GM12878 (cell line): Measurements from ENCODE around the gene CNOT3. TPM values are rescaled to one million over a fixed set of nuclear protein-coding genes. Genes with fewer than 3 reads are reported as not detected.

ENCODE experiments used
- ATAC-seq: fragments of 200-7000 bp; cut with Tn5 transposase; 3 replicates; pipeline ENCODE4 v1.9.1; 2020; ENCODE audit warnings: mild to moderate bottlenecking, moderate library complexity
- BruUV-seq: library from RNA; stranded (reverse); fragments of 400-500 nt; replicated peaks from 2 replicates; lab custom pipeline; 2021; lab: Mats Ljungman, UMichigan
- CTCF ChIA-PET: fragments of 300-600 bp; sonication (Branson Sonifier 250); formaldehyde crosslinking; extraction: SDS; loops from one replicate; lab custom pipeline; 2021; ENCODE audit warnings: inconsistent platforms; lab: Yijun Ruan, JAX
- POLR2A ChIA-PET: fragments of 350-600 bp; formaldehyde crosslinking; extraction: SDS; loops from one replicate; lab custom pipeline; 2021; ENCODE audit warnings: inconsistent platforms; lab: Charles Lee
- RAD21 ChIA-PET: fragments of 300-600 bp; sonication (Branson Sonifier 250); formaldehyde crosslinking; loops from one replicate; lab custom pipeline; 2023; ENCODE audit warnings: antibody characterized with exemption; ENCODE audit not compliant: unreplicated experiment; lab: Charles Lee
- SMC1A ChIA-PET: fragments of 300-600 bp; sonication (Branson Sonifier 250); formaldehyde crosslinking; loops from one replicate; lab custom pipeline; 2023; ENCODE audit not compliant: unreplicated experiment, uncharacterized antibody; lab: Charles Lee
- DNase-seq: peaks from one replicate; pipeline ENCODE4 v3.0.0-alpha.2; 2011; ENCODE audit warnings: low read depth, low spot score
- FAIRE-seq: peaks from 3 replicates; lab custom pipeline; 2011; peaks lifted over from hg19 to GRCh38; lab: Jason Lieb, UNC
- H2AFZ ChIP-seq: 2 replicates; pipeline ENCODE4 v1.6.0; 2011; ENCODE audit warnings: low read depth, low read length, control low read depth; ENCODE audit not compliant: control insufficient read depth
- H3K27ac ChIP-seq: 2 replicates; pipeline ENCODE4 v1.5.1; 2011; ENCODE audit warnings: control low read depth; ENCODE audit not compliant: control insufficient read depth, insufficient read depth
- H3K27me3 ChIP-seq, 2 experiments: replicated peaks in 1 of 2; 2 replicates each; pipeline versions ENCODE4 v1.6.0 to v1.6.1; 2011; ENCODE audit warnings: low read length in 1 of 2; ENCODE audit not compliant: control insufficient read depth in 2 of 2, insufficient read depth in 2 of 2
- H3K36me3 ChIP-seq, 2 experiments: 2 replicates each; pipeline ENCODE4 v1.5.1; 2011; ENCODE audit warnings: low read length in 1 of 2; ENCODE audit not compliant: control insufficient read depth in 2 of 2, insufficient read depth in 2 of 2
- H3K4me1 ChIP-seq: 2 replicates; pipeline ENCODE4 v1.6.1; 2011; ENCODE audit warnings: mild to moderate bottlenecking, low read length, moderate library complexity, mixed read lengths; ENCODE audit not compliant: control insufficient read depth, insufficient read depth
- H3K4me2 ChIP-seq: 2 replicates; pipeline ENCODE4 v1.6.0; 2011; ENCODE audit warnings: control low read depth; ENCODE audit not compliant: control insufficient read depth, insufficient read depth
- H3K4me3 ChIP-seq: fragments of 200-600 bp; sonication (generic); 2 replicates; pipeline ENCODE4 v1.5.1; 2016
- H3K79me2 ChIP-seq: 2 replicates; pipeline ENCODE4 v1.6.0; 2011; ENCODE audit warnings: low read length; ENCODE audit not compliant: control insufficient read depth, insufficient read depth
- H3K9ac ChIP-seq: 2 replicates; pipeline ENCODE4 v1.8.0; 2011; ENCODE audit warnings: low read length, control low read depth, mixed read lengths; ENCODE audit not compliant: control insufficient read depth, insufficient read depth
- H3K9me3 ChIP-seq: replicated peaks from 3 replicates; pipeline ENCODE4 v1.5.1; 2011; ENCODE audit warnings: mild to moderate bottlenecking, low read length; ENCODE audit not compliant: control insufficient read depth, insufficient read depth
- H4K20me1 ChIP-seq: 2 replicates; pipeline ENCODE4 v1.6.0; 2011; ENCODE audit not compliant: control insufficient read depth, insufficient read depth
- CHD2 ChIP-seq: IDR thresholded peaks from 2 replicates; pipeline ENCODE4 v1.6.1; 2011; ENCODE audit warnings: low read depth, low read length, improper control_type of control experiment, borderline replicate concordance
- HDAC6 ChIP-seq: fragments of 200-600 bp; sonication (generic); IDR thresholded peaks from one replicate; pipeline ENCODE4 v1.8.0; 2017; ENCODE audit warnings: antibody characterized with exemption; ENCODE audit not compliant: unreplicated experiment
- MEF2A ChIP-seq: IDR thresholded peaks from 2 replicates; pipeline ENCODE4 v1.6.1; 2011; ENCODE audit warnings: low read depth, mild to moderate bottlenecking, low read length, moderate library complexity; ENCODE audit not compliant: insufficient read depth
- MEF2B ChIP-seq: fragments of 450-650 bp; IDR thresholded peaks from 2 replicates; pipeline ENCODE4 v1.6.1; 2018; ENCODE audit warnings: mild to moderate bottlenecking, moderate library complexity; ENCODE audit not compliant: partially characterized antibody, poor library complexity, severe bottlenecking
- PML ChIP-seq: IDR thresholded peaks from 2 replicates; pipeline ENCODE4 v1.6.1; 2012; ENCODE audit warnings: low read length, inconsistent platforms
- YBX1 ChIP-seq: fragments of 450-650 bp; IDR thresholded peaks from 2 replicates; pipeline ENCODE4 v1.6.1; 2016; ENCODE audit warnings: antibody characterized with exemption
- ZSCAN29 ChIP-seq: fragments of 450-650 bp; IDR thresholded peaks from 2 replicates; pipeline ENCODE4 v1.6.1; 2017; ENCODE audit warnings: mild to moderate bottlenecking, moderate library complexity
- WGBS: methylation state at CpG from one replicate; pipeline ENCODE4 v1.1.6; 2016; ENCODE audit warnings: low lambda C conversion rate; ENCODE audit not compliant: insufficient replicate concordance, insufficient coverage; ENCODE audit errors: missing lambda C conversion rate; 5-methylcytosine and 5-hydroxymethylcytosine counted together
- in situ Hi-C: fragments of 300-500 bp; cut with MboI; formaldehyde crosslinking; loops from 9 replicates; pipeline ENCODE4 v1.14.3; 2018; ENCODE audit warnings: mixed read lengths
- intact Hi-C: fragments of 100-400 bp; cut with micrococcal nuclease; formaldehyde crosslinking; loops from one replicate; pipeline ENCODE4 v1.14.2; 2022; ENCODE audit not compliant: unreplicated experiment
- polyA plus RNA-seq, 11 experiments: library from polyadenylated mRNA; depleted of rRNA in 4 of 11; unstranded in 6 of 11; stranded (reverse) in 5 of 11; fragments of >200 nt; fragmentation: Nextera tagmentation in 4 of 11; fragmentation: Illumina TruSeq in 1 of 11; extraction: Ambion mirVana in 4 of 11; extraction: Trizol in 1 of 11; gene quantifications; 1 replicate in 1 of 11; 2 replicates in 10 of 11; pipeline versions ENCODE4 v1.2.1 to v1.2.3, GENCODE V29; 2011 to 2016; ENCODE audit warnings: inconsistent platforms in 2 of 11, missing spikeins in 2 of 11, low read depth in 1 of 11
- total RNA-seq, 4 experiments: library from RNA; depleted of rRNA in 3 of 4; stranded (reverse); fragments of >200 nt in 3 of 4; fragmentation: Illumina TruSeq in 1 of 4; extraction: Trizol in 1 of 4; gene quantifications; 2 replicates each; pipeline versions ENCODE4 v1.2.1 to v1.2.3, GENCODE V29; 2013 to 2021
- TF ChIP-seq, protein P1 (sequence below): fragments of 450-650 bp; IDR thresholded peaks from 2 replicates; pipeline ENCODE4 v1.6.1; 2016; ENCODE audit warnings: mild to moderate bottlenecking, moderate library complexity, borderline replicate concordance
- TF ChIP-seq, protein P2 (sequence below): fragments of 450-650 bp; IDR thresholded peaks from 2 replicates; pipeline ENCODE4 v1.6.1; 2017; ENCODE audit warnings: antibody characterized with exemption, mild to moderate bottlenecking, moderate library complexity
- TF ChIP-seq, protein P3 (sequence below): fragments of 450-650 bp; formaldehyde crosslinking; IDR thresholded peaks from 2 replicates; pipeline ENCODE4 v1.4.0; 2020; ENCODE audit warnings: mild to moderate bottlenecking, moderate library complexity
- TF ChIP-seq, protein P4 (sequence below): fragments of 450-650 bp; conservative IDR thresholded peaks from 2 replicates; pipeline ENCODE4 v1.6.1; 2017; ENCODE audit warnings: mild to moderate bottlenecking, moderate library complexity

The CNOT3 gene
- total and polyA plus RNA-seq, 10 of the 15 experiments (the other 5 are each of a cell fraction or from before 2014, with no cell fraction given): 0.14 to 45.1 (median 14.0) TPM

DNA sequence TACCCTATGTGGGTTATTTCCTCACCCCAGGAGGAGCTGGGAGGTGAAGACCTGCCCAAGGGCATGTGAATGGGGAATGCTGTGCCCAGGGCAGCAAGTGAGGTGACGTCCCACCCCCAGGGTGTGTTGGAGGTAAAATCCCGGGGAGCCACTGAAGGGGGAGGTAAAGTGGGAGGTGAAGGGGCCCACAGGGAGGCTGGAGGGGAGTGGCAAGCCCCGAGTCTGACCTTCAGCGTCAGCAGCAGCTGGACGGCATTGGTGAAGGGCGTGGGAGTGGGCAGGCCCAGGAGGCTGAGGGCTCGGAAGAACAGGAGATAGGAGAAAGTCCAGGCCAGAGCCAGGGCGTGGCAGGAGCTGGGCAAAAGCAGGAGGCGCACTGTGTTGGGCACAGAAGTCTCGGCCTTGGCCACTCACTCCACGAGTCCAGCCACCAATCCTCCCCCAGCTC, 49.4 kb downstream of the CNOT3 start:
- in situ Hi-C loops: no loop called here
- 88% methylated on average over 11 of the region's 11 CpGs for WGBS
- Histone ChIP-seq H3K4me1 (peaks cover 10% of the 10 kb centered on the region), H2AFZ (no peak overlapping the region), H3K9me3 (no peaks in the 10 kb centered on the region), H3K27ac (no peak overlapping the region), H3K4me2 (no peak overlapping the region), H3K4me3 (no peak overlapping the region), H3K36me3 (no peaks in the 10 kb centered on the region), H3K27me3 (no peaks in the 10 kb centered on the region), H4K20me1 (no peaks in the 10 kb centered on the region), H3K79me2 (peaks cover 14% of the 10 kb centered on the region), H3K9ac (no peak overlapping the region)
- ATAC-seq (no peak), DNase-seq (no peak), FAIRE-seq (no peak)
- no TSS peak for BruUV-seq
- ChIA-PET CTCF (interaction anchor here (1.8 to 3.9 kb wide), 3 partner anchors 27 to 204 kb away, joined by 4 to 21 read pairs (median 17); partner anchors contain the start of gene LENG1), SMC1A (no interaction called here), POLR2A (no interaction called here), RAD21 (no interaction called here)
- intact Hi-C loops: no loop called here
- TF ChIP-seq YBX1 (no peak), ZSCAN29 (no peak), PML (no peak), HDAC6 (no peak), MEF2B (no peak), CHD2 (no peak), MEF2A (no peak)
- TF ChIP-seq, protein P1, sequence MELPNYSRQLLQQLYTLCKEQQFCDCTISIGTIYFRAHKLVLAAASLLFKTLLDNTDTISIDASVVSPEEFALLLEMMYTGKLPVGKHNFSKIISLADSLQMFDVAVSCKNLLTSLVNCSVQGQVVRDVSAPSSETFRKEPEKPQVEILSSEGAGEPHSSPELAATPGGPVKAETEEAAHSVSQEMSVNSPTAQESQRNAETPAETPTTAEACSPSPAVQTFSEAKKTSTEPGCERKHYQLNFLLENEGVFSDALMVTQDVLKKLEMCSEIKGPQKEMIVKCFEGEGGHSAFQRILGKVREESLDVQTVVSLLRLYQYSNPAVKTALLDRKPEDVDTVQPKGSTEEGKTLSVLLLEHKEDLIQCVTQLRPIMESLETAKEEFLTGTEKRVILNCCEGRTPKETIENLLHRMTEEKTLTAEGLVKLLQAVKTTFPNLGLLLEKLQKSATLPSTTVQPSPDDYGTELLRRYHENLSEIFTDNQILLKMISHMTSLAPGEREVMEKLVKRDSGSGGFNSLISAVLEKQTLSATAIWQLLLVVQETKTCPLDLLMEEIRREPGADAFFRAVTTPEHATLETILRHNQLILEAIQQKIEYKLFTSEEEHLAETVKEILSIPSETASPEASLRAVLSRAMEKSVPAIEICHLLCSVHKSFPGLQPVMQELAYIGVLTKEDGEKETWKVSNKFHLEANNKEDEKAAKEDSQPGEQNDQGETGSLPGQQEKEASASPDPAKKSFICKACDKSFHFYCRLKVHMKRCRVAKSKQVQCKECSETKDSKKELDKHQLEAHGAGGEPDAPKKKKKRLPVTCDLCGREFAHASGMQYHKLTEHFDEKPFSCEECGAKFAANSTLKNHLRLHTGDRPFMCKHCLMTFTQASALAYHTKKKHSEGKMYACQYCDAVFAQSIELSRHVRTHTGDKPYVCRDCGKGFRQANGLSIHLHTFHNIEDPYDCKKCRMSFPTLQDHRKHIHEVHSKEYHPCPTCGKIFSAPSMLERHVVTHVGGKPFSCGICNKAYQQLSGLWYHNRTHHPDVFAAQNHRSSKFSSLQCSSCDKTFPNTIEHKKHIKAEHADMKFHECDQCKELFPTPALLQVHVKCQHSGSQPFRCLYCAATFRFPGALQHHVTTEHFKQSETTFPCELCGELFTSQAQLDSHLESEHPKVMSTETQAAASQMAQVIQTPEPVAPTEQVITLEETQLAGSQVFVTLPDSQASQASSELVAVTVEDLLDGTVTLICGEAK: no peak
- TF ChIP-seq, protein P2, sequence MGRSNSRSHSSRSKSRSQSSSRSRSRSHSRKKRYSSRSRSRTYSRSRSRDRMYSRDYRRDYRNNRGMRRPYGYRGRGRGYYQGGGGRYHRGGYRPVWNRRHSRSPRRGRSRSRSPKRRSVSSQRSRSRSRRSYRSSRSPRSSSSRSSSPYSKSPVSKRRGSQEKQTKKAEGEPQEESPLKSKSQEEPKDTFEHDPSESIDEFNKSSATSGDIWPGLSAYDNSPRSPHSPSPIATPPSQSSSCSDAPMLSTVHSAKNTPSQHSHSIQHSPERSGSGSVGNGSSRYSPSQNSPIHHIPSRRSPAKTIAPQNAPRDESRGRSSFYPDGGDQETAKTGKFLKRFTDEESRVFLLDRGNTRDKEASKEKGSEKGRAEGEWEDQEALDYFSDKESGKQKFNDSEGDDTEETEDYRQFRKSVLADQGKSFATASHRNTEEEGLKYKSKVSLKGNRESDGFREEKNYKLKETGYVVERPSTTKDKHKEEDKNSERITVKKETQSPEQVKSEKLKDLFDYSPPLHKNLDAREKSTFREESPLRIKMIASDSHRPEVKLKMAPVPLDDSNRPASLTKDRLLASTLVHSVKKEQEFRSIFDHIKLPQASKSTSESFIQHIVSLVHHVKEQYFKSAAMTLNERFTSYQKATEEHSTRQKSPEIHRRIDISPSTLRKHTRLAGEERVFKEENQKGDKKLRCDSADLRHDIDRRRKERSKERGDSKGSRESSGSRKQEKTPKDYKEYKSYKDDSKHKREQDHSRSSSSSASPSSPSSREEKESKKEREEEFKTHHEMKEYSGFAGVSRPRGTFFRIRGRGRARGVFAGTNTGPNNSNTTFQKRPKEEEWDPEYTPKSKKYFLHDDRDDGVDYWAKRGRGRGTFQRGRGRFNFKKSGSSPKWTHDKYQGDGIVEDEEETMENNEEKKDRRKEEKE: no peak
- TF ChIP-seq, protein P3, sequence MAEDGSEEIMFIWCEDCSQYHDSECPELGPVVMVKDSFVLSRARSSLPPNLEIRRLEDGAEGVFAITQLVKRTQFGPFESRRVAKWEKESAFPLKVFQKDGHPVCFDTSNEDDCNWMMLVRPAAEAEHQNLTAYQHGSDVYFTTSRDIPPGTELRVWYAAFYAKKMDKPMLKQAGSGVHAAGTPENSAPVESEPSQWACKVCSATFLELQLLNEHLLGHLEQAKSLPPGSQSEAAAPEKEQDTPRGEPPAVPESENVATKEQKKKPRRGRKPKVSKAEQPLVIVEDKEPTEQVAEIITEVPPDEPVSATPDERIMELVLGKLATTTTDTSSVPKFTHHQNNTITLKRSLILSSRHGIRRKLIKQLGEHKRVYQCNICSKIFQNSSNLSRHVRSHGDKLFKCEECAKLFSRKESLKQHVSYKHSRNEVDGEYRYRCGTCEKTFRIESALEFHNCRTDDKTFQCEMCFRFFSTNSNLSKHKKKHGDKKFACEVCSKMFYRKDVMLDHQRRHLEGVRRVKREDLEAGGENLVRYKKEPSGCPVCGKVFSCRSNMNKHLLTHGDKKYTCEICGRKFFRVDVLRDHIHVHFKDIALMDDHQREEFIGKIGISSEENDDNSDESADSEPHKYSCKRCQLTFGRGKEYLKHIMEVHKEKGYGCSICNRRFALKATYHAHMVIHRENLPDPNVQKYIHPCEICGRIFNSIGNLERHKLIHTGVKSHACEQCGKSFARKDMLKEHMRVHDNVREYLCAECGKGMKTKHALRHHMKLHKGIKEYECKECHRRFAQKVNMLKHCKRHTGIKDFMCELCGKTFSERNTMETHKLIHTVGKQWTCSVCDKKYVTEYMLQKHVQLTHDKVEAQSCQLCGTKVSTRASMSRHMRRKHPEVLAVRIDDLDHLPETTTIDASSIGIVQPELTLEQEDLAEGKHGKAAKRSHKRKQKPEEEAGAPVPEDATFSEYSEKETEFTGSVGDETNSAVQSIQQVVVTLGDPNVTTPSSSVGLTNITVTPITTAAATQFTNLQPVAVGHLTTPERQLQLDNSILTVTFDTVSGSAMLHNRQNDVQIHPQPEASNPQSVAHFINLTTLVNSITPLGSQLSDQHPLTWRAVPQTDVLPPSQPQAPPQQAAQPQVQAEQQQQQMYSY (CRISPR knock-in tag): no peak
- TF ChIP-seq, protein P4, sequence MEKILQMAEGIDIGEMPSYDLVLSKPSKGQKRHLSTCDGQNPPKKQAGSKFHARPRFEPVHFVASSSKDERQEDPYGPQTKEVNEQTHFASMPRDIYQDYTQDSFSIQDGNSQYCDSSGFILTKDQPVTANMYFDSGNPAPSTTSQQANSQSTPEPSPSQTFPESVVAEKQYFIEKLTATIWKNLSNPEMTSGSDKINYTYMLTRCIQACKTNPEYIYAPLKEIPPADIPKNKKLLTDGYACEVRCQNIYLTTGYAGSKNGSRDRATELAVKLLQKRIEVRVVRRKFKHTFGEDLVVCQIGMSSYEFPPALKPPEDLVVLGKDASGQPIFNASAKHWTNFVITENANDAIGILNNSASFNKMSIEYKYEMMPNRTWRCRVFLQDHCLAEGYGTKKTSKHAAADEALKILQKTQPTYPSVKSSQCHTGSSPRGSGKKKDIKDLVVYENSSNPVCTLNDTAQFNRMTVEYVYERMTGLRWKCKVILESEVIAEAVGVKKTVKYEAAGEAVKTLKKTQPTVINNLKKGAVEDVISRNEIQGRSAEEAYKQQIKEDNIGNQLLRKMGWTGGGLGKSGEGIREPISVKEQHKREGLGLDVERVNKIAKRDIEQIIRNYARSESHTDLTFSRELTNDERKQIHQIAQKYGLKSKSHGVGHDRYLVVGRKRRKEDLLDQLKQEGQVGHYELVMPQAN: no peak
